Germinal center (tissue), 1 donor: Measurements from ENCODE around the gene CHST15.

Source experiments
- DNase-seq: peaks from one replicate; pipeline ENCODE4 v3.0.0; 2012; ENCODE audit warnings: mixed read lengths, low spot score

Gene CHST15

GRCh38 chr10:123964953-123965352 lies 128.4 kb downstream of the CHST15 start:
- no peak for DNase-seq

- no peak for DNase-seq
Observed at GRCh38 chr10:123962756-123963530, 130.5 kb downstream of the CHST15 start.

- DNase-seq: no peak
Observed at GRCh38 chr10:123958241-123958640, 135.2 kb downstream of the CHST15 start.
